SK-N-MC (cell line): ENCODE results near the gene MKX.

Experiments
- DNase-seq: peaks from one replicate; pipeline ENCODE4 v3.0.0-alpha.2; 2011; ENCODE audit warnings: low read depth, low spot score
- H3K27ac ChIP-seq: fragments of 200-600 bp; sonication (generic); 2 replicates; pipeline ENCODE4 v1.5.1; 2016; ENCODE audit warnings: mixed run types
- H3K36me3 ChIP-seq: fragments of 200-600 bp; sonication (generic); 2 replicates; pipeline ENCODE4 v1.6.1; 2017; ENCODE audit warnings: antibody characterized with exemption, low read length, mixed read lengths; ENCODE audit not compliant: insufficient read depth
- H3K4me3 ChIP-seq: fragments of 200-600 bp; sonication (generic); 2 replicates; pipeline ENCODE4 v1.5.1; 2016
- H3K9ac ChIP-seq: fragments of 200-600 bp; sonication (generic); 2 replicates; pipeline ENCODE4 v1.8.0; 2017; ENCODE audit warnings: mixed run types, mixed read lengths; ENCODE audit not compliant: insufficient read length
- H3K9me3 ChIP-seq: fragments of 200-600 bp; sonication (generic); 2 replicates; pipeline ENCODE4 v1.6.1; 2017; ENCODE audit warnings: low read depth, mild to moderate bottlenecking, antibody characterized with exemption, low read length, moderate library complexity, mixed read lengths
- EZH2 ChIP-seq: fragments of 200-600 bp; sonication (generic); IDR thresholded peaks from one replicate; pipeline ENCODE4 v1.6.1; 2017; ENCODE audit warnings: antibody characterized with exemption
- FOXP2 ChIP-seq: optimal IDR thresholded peaks from 2 replicates; pipeline ENCODE3; 2011; ENCODE audit warnings: mild to moderate bottlenecking, moderate library complexity; ENCODE audit not compliant: insufficient read depth; ENCODE audit errors: extremely low read length, control extremely low read depth
- POLR2AphosphoS5 ChIP-seq: IDR thresholded peaks from 2 replicates; pipeline ENCODE4 v1.6.1; 2012; ENCODE audit warnings: mild to moderate bottlenecking, low read depth, low read length, borderline replicate concordance

The MKX gene

DNA sequence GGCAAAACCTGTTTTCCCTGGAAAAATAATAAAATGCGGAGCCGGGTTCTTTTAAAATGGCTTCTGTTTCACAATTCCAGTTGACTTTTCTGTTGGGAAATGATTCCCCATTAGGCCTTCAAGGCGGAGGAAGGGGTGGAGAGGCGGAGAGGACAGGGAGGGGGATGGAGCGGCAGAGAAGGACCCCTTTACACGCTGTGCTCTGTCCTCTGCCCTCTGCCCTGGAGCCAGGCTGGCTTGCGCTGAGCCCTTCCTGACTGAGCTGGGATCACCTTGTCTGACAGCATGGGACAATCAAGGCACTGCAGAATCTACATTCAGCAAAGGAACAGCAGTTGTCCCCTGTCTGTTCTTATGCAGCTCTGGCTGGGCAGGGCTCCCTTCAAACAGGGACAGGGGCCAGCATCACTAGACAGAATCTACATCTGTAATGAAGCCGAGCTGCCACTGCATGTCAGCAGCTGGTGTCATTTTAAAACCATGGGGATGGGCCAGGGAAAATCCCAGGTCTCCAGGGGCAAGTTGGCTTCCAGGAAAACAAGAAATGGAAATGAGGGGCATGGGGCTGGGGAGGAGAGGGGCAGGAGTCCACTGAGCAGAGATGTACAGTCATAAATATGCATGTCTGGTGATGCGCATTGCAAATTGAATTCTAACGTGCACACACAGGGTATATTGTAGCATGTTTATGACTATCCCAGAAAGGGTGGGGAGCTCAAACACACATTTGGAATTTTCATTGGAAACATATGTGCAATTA is 120.0 kb downstream of the MKX start:
- TF ChIP-seq EZH2 (no peak), POLR2AphosphoS5 (no peak), FOXP2 (no peak)
- H3K36me3 ChIP-seq = no peaks in the 10 kb centered on the region
- DNase-seq = no peak
- H3K4me3 ChIP-seq = peak overlapping the region; percentile 55
- peak overlapping the region; percentile 94 for H3K27ac ChIP-seq
- peak overlapping the region; percentile 65 for H3K9ac ChIP-seq
- H3K9me3 ChIP-seq = no peaks in the 10 kb centered on the region

- no peak for TF ChIP-seq EZH2
- TF ChIP-seq POLR2AphosphoS5 = no peak
- no peak for TF ChIP-seq FOXP2
- Histone ChIP-seq H3K9ac (peak overlapping the region; percentile 65), H3K9me3 (no peaks in the 10 kb centered on the region), H3K27ac (peak overlapping the region; percentile 94), H3K4me3 (peak overlapping the region; percentile 55), H3K36me3 (no peaks in the 10 kb centered on the region)
- DNase-seq = no peak
Measured at GRCh38 chr10:27624941-27625340, 120.7 kb downstream of the MKX start.
